ENCODE results near the gene KCNJ10.

KCNJ10 gene

GRCh38 chr1:159965263-159965662 is 104.7 kb downstream of the KCNJ10 start:
- DNase-seq (ENCODE audit: low read depth in 3 of 3, low spot score in 1 of 3) = no peak

GRCh38 chr1:159964144-159964543 is 105.8 kb downstream of the KCNJ10 start:
- DNase-seq (ENCODE audit: low read depth in 3 of 3, low spot score in 1 of 3) = no peak

GRCh38 chr1:159962176-159962575 is 107.8 kb downstream of the KCNJ10 start:
- DNase-seq (ENCODE audit: low read depth in 3 of 3, low spot score in 1 of 3) = no peak

- no peak for DNase-seq (ENCODE audit: low read depth in 3 of 3, low spot score in 1 of 3)
Measured at GRCh38 chr1:159961636-159962035, 108.3 kb downstream of the KCNJ10 start.

DNA sequence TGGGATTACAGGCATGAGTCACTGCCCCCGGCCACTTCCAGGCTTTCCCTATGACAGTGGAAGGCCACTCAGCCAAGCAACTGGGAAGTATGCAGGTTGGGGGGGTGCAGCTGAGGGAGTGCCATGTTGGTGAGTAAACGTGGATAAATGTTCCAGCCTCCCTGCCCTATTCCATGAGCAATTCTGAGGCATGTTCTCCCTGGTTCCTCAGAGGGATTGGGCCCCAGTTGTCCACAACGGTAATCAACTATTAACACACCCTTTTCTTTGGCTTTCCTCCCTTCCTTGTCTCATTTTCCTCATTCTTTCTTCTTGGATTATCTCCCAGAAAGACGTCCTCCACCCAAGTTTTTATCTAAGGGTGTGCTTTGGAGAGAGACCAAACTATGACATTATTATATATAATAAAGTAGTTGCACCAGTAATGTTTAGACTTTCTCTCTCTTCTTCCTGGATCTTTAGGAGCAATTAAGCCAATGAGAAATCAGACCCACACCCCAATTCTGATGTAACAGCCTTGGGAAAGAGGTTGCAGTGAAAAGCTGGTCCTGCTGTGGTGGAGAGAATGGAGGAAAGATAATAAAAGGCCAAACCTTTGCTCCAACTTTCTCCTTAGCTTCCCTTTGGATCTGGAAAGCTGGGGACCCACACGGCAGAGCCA is 109.1 kb downstream of the KCNJ10 start:
- DNase-seq (ENCODE audit: low read depth in 3 of 3, low spot score in 1 of 3) = no peak

DNA sequence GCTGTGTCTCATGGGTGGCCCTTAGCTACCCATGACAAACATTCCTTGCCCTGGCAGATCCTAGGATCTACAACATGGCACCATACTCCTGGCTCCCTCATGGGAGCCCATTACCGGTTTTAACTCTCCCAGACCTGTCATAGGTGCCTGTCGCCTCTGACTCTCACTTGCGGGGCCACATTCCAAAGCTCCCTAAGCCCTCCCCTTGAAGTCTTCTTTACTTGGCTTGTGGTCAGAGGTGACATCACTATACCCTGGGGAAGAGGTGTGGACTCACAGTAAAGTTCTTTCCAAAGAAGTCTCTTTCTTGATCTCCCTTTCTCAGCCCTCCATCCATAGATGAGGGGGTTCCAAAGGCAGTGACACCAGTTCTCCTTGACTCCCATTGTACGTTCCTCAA is 110.5 kb downstream of the KCNJ10 start:
- DNase-seq (ENCODE audit: low read depth in 3 of 3, low spot score in 1 of 3) = no peak

DNA sequence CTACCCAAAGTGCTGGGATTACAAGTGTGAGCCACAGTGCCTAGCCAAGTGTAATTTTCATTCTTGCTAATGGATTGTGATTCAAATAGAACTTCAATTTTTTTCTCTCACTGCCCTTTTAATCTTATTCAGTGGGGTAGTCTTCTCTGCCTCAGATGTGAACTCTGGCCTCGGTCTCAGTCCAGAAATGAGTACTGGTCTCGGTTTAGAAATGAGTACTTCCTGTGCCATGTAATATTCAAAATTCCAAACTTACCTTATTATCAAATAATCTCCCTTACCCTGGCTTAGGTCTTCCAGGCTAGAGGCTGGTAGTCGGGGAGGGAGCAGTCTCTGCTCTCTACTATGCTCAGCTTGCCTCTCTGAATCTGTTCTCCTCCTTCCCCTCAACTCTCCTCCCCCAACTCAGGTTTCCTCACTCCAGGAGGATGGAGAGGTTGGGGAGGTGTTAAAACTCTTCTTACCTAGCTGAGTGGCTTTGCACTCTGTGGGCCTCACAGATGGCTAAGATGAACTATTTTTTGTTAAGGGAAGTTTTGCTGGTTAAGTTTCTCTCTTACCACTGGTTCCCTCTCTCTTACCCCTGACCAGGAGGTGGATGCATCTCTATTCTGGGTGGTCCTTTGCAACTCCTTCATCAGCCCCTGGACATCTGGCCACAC is 111.1 kb downstream of the KCNJ10 start:
- DNase-seq (ENCODE audit: low read depth in 3 of 3, low spot score in 1 of 3) = no peak

DNA sequence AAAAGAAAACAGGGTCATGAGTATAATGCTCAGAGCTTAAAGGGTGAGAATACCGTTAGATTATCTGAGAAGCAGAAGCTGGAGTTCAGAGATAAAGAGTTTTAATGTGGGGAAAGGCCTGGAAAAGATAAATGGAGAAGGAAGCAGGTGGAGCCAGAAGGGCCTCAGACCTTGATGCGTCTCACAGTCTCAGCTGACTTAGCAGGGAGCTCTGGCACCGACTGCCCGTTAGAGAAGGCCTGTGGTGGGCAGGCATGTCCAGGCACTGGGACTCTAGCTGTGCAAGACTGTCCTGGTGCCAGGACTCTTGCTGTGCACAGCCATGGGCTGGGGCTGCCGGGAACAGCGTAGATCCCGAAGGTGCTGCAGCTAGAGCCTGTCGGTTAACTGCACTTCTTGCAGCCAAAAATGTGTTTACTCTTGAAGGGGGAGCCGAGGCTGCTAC is 112.1 kb downstream of the KCNJ10 start:
- no peak for DNase-seq (ENCODE audit: low read depth in 3 of 3, low spot score in 1 of 3)

- DNase-seq (ENCODE audit: low read depth in 3 of 3, low spot score in 1 of 3) = no peak
Measured at GRCh38 chr1:159955456-159955855, 114.5 kb downstream of the KCNJ10 start.

GRCh38 chr1:159953536-159954515 is 116.1 kb downstream of the KCNJ10 start, which contains the start of gene SLAMF9:
Gene SLAMF9 (minus strand): TSS chr1:159954237. CDS start chr1:159954137, 100 bp downstream.
- DNase-seq (ENCODE audit: low read depth in 3 of 3, low spot score in 1 of 3) = no peak

DNA sequence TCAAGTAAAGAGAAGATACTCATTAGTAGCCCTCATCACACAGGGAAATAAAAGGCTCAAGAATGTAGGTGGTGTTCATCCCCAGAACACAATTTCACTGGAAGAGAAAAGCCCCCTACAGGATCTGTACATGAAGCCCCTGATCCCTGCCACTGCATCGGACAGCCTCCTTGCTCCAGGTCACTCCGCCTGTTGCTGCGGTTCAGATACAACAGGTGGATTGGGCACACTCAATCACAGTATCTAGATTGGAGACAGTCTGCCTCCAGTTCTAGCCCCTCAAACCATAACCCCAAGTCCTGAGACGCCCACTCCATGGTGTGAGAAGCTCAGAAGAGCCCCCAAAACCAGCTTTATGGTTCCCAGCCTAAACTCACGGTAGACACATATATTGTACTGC is 117.0 kb downstream of the KCNJ10 start:
- DNase-seq (ENCODE audit: low read depth in 3 of 3, low spot score in 1 of 3) = no peak

GRCh38 chr1:159951551-159951950 is 118.4 kb downstream of the KCNJ10 start:
- no peak for DNase-seq (ENCODE audit: low read depth in 3 of 3, low spot score in 1 of 3)

GRCh38 chr1:159951016-159951415 is 118.9 kb downstream of the KCNJ10 start:
- DNase-seq (ENCODE audit: low read depth in 3 of 3, low spot score in 1 of 3) = no peak

DNA sequence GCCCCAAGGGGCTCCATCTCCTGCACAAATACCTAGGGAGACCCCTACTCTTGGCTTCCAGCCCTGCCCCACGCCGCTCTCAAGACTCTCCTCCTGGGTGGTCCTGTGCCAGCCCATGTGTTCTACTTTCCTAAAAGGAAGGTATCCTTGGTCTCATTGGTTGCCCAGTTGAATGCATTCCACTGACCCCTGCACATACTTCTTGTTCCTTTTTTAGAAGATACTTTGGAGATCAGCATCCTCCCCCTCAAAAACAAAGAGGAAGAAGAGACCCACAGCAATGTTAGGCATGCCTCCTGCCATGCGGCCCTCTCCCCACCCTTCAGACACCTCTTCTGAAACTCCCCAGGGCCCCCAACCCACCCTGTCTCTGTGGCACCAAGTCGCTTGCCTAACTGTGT is 120.0 kb downstream of the KCNJ10 start:
- DNase-seq (ENCODE audit: low read depth in 3 of 3, low spot score in 1 of 3) = no peak

DNA sequence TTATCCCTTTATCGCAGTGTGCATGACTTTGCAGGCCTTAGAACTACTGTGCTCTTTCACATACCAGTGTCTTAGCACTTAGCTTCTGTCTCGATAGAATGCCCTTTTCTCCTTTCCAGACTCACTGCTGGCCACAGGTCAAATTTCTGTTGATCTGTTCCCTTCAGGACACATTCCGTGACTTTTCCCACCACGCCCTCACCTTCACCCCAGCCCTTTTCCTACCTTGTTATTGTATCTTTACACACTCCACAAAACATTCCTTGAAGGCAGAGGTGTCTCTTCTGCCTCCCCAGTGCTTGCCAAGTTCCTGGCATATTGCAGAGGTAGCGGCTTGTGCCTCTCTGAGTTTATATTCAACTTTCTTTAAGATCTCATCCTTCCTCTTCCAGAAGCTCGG is 120.8 kb downstream of the KCNJ10 start:
- no peak for DNase-seq (ENCODE audit: low read depth in 3 of 3, low spot score in 1 of 3)

All from stimulated activated CD4-positive, alpha-beta T cell treated with anti-CD3 and anti-CD28 coated beads, TNF-alpha, amount 100 ng/mL, for 1 hour (primary cell).